B cell (primary cell): ENCODE results near the gene ADAM12.

Experiments used
- CTCF ChIP-seq: fragments of 200-600 bp; IDR thresholded peaks from one replicate; pipeline ENCODE4 v1.8.0; 2022; ENCODE audit warnings: antibody characterized with exemption, mild to moderate bottlenecking
- EZH2 ChIP-seq: IDR thresholded peaks from 2 replicates; pipeline ENCODE4 v1.6.1; 2012; ENCODE audit warnings: borderline replicate concordance, low read depth, mild to moderate bottlenecking, moderate library complexity, low read length; ENCODE audit not compliant: insufficient read depth, poor library complexity, severe bottlenecking

GRCh38 chr10:126288547-126289493, 99.5 kb downstream of the ADAM12 start:
- no peak for TF ChIP-seq CTCF
- TF ChIP-seq EZH2, result no peak
